ENCODE results near the gene ENO3. TPM values are rescaled to one million over a fixed set of nuclear protein-coding genes. Genes with fewer than 3 reads are reported as not detected.
A peak's percentile ranks its signal among the peaks of the same experiment; 100 is the strongest.

ENO3 gene
- total and polyA plus RNA-seq, 2 experiments from 2014 or later = 12.1 to 19.6 TPM

DNA sequence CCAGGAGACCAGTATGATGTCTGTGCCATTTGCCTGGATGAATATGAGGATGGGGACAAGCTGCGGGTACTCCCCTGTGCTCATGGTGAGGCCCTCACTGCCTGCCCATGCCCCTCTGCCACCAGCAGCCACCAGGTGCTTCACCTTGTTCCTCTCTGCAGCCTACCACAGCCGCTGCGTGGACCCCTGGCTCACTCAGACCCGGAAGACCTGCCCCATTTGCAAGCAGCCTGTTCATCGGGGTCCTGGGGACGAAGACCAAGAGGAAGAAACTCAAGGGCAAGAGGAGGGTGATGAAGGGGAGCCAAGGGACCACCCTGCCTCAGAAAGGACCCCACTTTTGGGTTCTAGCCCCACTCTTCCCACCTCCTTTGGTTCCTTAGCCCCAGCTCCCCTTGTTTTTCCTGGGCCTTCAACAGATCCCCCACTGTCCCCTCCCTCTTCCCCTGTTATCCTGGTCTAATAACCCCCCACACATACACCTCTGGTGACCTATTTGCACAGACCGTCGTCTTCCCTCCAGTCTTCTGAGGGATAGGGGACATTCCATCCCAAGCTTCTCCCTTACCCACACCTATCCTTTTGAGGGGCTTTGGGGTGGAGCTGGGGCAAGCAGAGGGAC, 6.3 kb upstream of the ENO3 start:
- Mint-ChIP-seq H3K36me3 (ENCODE audit: low read depth) (peaks cover 74% of the 10 kb centered on the region), H3K4me1 (peaks cover 38% of the 10 kb centered on the region), H3K4me3 (peak overlapping the region; percentile 92; the same call in 2 of the 3 replicates), H3K27ac (peak overlapping the region; percentile 92), H3K9me3 (no peaks in the 10 kb centered on the region; the same call in 2 of the 3 replicates), H3K27me3 (ENCODE audit: insufficient read depth, low read depth, poor library complexity) (peaks cover 36% of the 10 kb centered on the region)
- ATAC-seq = no peak
- Histone ChIP-seq H3K27me3 (ENCODE audit: insufficient read depth) (no peaks in the 10 kb centered on the region), H3K4me1 (ENCODE audit: insufficient read depth) (peaks cover 34% of the 10 kb centered on the region), H3K36me3 (ENCODE audit: insufficient read depth) (peaks cover 21% of the 10 kb centered on the region), H3K27ac (ENCODE audit: low read depth) (peak overlapping the region; percentile 100), H4K20me1 (replicated peaks; ENCODE audit: insufficient read depth) (peaks cover 34% of the 10 kb centered on the region), H2AFZ (no peak overlapping the region), H3F3A (replicated peaks; ENCODE audit: low read depth) (peaks cover 58% of the 10 kb centered on the region), H3K79me2 (replicated peaks; ENCODE audit: insufficient read depth) (peaks cover 58% of the 10 kb centered on the region), H3K9me2 (ENCODE audit: insufficient read depth) (no peaks in the 10 kb centered on the region), H3K4me2 (peak overlapping the region; percentile 96), H3K4me3 (peak overlapping the region; percentile 96; the same call in 1 of the 2 replicates)
- no peak for TF ChIP-seq EZH2 (IDR thresholded peaks at IDR 0.05; ENCODE audit: low read depth, unreplicated experiment)
- TF ChIP-seq STAT1 (IDR thresholded peaks at IDR 0.05; ENCODE audit: unreplicated experiment) = no peak
- TF ChIP-seq NANOG (IDR thresholded peaks at IDR 0.05; ENCODE audit: borderline replicate concordance) = no peak
- no peak for TF ChIP-seq EZH2phosphoT487 (IDR thresholded peaks at IDR 0.05; ENCODE audit: unreplicated experiment)
- TF ChIP-seq, protein P1, sequence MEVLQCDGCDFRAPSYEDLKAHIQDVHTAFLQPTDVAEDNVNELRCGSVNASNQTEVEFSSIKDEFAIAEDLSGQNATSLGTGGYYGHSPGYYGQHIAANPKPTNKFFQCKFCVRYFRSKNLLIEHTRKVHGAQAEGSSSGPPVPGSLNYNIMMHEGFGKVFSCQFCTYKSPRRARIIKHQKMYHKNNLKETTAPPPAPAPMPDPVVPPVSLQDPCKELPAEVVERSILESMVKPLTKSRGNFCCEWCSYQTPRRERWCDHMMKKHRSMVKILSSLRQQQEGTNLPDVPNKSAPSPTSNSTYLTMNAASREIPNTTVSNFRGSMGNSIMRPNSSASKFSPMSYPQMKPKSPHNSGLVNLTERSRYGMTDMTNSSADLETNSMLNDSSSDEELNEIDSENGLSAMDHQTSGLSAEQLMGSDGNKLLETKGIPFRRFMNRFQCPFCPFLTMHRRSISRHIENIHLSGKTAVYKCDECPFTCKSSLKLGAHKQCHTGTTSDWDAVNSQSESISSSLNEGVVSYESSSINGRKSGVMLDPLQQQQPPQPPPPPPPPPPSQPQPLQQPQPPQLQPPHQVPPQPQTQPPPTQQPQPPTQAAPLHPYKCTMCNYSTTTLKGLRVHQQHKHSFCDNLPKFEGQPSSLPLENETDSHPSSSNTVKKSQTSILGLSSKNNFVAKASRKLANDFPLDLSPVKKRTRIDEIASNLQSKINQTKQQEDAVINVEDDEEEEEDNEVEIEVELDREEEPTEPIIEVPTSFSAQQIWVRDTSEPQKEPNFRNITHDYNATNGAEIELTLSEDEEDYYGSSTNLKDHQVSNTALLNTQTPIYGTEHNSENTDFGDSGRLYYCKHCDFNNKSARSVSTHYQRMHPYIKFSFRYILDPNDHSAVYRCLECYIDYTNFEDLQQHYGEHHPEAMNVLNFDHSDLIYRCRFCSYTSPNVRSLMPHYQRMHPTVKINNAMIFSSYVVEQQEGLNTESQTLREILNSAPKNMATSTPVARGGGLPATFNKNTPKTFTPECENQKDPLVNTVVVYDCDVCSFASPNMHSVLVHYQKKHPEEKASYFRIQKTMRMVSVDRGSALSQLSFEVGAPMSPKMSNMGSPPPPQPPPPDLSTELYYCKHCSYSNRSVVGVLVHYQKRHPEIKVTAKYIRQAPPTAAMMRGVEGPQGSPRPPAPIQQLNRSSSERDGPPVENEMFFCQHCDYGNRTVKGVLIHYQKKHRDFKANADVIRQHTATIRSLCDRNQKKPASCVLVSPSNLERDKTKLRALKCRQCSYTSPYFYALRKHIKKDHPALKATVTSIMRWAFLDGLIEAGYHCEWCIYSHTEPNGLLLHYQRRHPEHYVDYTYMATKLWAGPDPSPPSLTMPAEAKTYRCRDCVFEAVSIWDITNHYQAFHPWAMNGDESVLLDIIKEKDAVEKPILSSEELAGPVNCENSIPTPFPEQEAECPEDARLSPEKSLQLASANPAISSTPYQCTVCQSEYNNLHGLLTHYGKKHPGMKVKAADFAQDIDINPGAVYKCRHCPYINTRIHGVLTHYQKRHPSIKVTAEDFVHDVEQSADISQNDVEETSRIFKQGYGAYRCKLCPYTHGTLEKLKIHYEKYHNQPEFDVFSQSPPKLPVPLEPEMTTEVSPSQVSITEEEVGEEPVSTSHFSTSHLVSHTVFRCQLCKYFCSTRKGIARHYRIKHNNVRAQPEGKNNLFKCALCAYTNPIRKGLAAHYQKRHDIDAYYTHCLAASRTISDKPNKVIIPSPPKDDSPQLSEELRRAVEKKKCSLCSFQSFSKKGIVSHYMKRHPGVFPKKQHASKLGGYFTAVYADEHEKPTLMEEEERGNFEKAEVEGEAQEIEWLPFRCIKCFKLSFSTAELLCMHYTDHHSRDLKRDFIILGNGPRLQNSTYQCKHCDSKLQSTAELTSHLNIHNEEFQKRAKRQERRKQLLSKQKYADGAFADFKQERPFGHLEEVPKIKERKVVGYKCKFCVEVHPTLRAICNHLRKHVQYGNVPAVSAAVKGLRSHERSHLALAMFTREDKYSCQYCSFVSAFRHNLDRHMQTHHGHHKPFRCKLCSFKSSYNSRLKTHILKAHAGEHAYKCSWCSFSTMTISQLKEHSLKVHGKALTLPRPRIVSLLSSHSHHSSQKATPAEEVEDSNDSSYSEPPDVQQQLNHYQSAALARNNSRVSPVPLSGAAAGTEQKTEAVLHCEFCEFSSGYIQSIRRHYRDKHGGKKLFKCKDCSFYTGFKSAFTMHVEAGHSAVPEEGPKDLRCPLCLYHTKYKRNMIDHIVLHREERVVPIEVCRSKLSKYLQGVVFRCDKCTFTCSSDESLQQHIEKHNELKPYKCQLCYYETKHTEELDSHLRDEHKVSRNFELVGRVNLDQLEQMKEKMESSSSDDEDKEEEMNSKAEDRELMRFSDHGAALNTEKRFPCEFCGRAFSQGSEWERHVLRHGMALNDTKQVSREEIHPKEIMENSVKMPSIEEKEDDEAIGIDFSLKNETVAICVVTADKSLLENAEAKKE (CRISPR knock-in tag; IDR thresholded peaks at IDR 0.05) = no peak
- TF ChIP-seq POLR2AphosphoS5 (IDR thresholded peaks at IDR 0.05; ENCODE audit: low read depth) = no peak; the same call in 1 of the 2 replicates
- TF ChIP-seq, protein P2, sequence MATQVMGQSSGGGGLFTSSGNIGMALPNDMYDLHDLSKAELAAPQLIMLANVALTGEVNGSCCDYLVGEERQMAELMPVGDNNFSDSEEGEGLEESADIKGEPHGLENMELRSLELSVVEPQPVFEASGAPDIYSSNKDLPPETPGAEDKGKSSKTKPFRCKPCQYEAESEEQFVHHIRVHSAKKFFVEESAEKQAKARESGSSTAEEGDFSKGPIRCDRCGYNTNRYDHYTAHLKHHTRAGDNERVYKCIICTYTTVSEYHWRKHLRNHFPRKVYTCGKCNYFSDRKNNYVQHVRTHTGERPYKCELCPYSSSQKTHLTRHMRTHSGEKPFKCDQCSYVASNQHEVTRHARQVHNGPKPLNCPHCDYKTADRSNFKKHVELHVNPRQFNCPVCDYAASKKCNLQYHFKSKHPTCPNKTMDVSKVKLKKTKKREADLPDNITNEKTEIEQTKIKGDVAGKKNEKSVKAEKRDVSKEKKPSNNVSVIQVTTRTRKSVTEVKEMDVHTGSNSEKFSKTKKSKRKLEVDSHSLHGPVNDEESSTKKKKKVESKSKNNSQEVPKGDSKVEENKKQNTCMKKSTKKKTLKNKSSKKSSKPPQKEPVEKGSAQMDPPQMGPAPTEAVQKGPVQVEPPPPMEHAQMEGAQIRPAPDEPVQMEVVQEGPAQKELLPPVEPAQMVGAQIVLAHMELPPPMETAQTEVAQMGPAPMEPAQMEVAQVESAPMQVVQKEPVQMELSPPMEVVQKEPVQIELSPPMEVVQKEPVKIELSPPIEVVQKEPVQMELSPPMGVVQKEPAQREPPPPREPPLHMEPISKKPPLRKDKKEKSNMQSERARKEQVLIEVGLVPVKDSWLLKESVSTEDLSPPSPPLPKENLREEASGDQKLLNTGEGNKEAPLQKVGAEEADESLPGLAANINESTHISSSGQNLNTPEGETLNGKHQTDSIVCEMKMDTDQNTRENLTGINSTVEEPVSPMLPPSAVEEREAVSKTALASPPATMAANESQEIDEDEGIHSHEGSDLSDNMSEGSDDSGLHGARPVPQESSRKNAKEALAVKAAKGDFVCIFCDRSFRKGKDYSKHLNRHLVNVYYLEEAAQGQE (IDR thresholded peaks at IDR 0.05; ENCODE audit: unreplicated experiment) = no peak
- TF ChIP-seq ZNF331 (CRISPR knock-in tag; IDR thresholded peaks at IDR 0.05; ENCODE audit: low read depth) = no peak
- no peak for TF ChIP-seq ETS1 (IDR thresholded peaks at IDR 0.05)
- TF ChIP-seq JUNB (IDR thresholded peaks at IDR 0.05; ENCODE audit: unreplicated experiment) = no peak
- TF ChIP-seq, protein P3, sequence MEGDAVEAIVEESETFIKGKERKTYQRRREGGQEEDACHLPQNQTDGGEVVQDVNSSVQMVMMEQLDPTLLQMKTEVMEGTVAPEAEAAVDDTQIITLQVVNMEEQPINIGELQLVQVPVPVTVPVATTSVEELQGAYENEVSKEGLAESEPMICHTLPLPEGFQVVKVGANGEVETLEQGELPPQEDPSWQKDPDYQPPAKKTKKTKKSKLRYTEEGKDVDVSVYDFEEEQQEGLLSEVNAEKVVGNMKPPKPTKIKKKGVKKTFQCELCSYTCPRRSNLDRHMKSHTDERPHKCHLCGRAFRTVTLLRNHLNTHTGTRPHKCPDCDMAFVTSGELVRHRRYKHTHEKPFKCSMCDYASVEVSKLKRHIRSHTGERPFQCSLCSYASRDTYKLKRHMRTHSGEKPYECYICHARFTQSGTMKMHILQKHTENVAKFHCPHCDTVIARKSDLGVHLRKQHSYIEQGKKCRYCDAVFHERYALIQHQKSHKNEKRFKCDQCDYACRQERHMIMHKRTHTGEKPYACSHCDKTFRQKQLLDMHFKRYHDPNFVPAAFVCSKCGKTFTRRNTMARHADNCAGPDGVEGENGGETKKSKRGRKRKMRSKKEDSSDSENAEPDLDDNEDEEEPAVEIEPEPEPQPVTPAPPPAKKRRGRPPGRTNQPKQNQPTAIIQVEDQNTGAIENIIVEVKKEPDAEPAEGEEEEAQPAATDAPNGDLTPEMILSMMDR (conservative IDR thresholded peaks at IDR 0.05; ENCODE audit: low read depth in 2 of 2) = no peak
- no peak for TF ChIP-seq CREB1 (CRISPR knock-in tag; IDR thresholded peaks at IDR 0.05; ENCODE audit: low read depth)
- no peak for TF ChIP-seq ZNF114 (CRISPR knock-in tag; IDR thresholded peaks at IDR 0.05)
- peak; percentile 23 for DNase-seq (ENCODE audit: low spot score)
